Right kidney (tissue), 9 donors: Measurements from ENCODE around the gene ANKRD13B.
"Not testable (repeated sequence)": the region's sequence is repeated elsewhere in the genome, so short reads cannot be mapped to it uniquely, and the experiment has no call there.

ENCODE experiments used
- DNase-seq: peaks from one replicate; pipeline ENCODE4 v3.0.0-alpha.2; 2016
- long read RNA-seq, 8 donors: transcript quantifications; one replicate each; lab custom pipeline, GENCODE V29; 2026

The ANKRD13B gene
- long read RNA-seq, donor 1, partial matches to known transcripts: 6 of 6 reads
- long read RNA-seq, donor 1, other reads (novel, unspliced or antisense): 0 of 6 reads
- long read RNA-seq, donor 2: 0 reads
- long read RNA-seq, donor 3: 0 reads
- long read RNA-seq, donor 4: 0 reads
- long read RNA-seq, donor 5, partial matches to known transcripts: 0 of 1 reads
- long read RNA-seq, donor 5, other reads (novel, unspliced or antisense): 0 of 1 reads
- long read RNA-seq, donor 6: 0 reads
- long read RNA-seq, donor 7: 0 reads
- long read RNA-seq, donor 8, partial matches to known transcripts: 0 of 3 reads
- long read RNA-seq, donor 8, other reads (novel, unspliced or antisense): 0 of 3 reads

DNA sequence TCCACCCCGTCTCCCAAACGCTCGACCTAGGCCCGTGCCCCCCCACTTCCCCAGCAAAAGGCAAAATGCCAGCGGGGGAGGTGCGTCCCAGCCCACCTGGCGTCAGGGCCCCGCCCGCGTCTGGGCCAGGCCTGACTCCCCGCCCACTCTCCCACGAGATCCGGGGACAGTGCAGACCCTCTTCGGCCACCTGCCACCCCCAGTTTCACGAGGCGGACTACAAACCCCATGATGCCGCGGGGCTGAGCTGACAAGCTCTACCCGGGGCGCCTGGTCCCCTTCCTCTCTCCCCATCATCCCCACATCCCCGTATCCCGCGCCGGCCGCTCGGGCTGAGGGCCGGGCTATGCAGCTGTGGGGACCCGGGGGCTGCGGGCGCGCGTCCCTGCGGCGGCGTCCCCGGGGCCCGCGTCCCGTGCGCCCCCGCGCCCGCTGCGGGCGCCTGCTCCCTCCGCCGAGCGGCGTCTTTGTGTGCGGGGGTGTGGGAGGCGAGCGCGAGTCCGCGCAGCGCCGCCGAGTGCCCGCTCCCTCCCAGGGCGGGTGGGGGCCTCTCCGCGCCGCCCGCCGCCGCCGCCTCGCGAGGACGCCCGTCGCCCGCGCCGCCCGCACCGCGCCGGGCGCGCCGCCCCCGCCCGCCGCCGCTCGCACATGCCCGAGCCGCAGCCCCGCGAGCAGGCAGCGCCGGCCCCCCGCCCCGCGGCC, at the start of gene ANKRD13B:
TSS of gene ANKRD13B (plus strand) at position 283 of the 702 bp plus-strand sequence. CDS start 490 bp downstream, outside the sequence.
- no peak for DNase-seq

DNA sequence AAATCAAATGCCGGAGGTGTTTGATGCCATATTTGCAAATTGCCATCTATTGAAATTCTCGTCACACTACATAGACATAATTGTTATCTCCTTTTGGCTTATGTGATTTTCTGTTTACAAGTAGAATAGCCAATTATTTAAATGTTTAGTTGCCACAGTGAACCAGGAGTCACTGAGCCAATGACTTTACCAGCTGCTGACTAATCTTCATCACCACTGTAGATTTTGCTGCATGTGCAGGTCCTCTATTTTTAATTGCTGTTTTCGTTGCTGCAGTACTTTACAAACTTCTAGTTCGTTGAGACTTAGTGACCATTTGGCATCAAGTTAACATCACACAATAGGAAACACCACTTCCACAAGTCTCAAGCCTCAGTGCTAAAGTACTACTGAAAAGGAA, 48.9 kb upstream of the ANKRD13B start:
- no peak for DNase-seq

DNA sequence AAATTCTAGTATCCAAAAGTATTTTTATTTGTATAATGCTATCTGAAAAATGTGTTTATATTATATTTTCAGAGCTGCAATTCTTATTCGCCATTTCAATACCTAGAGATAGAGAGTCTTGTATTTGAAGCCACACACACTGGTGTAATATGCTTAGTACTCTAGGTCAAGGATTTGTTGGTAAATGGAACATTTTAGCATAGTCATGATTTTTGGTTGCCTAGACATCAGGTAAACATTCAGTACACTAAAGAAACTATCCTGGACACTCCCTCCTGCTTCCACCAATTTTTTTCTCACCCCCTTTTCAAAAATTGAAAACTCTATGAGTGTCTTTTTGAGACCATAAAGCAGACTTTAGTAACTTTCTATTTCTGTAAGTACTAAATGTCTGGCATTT, 46.8 kb upstream of the ANKRD13B start:
- no peak for DNase-seq

DNA sequence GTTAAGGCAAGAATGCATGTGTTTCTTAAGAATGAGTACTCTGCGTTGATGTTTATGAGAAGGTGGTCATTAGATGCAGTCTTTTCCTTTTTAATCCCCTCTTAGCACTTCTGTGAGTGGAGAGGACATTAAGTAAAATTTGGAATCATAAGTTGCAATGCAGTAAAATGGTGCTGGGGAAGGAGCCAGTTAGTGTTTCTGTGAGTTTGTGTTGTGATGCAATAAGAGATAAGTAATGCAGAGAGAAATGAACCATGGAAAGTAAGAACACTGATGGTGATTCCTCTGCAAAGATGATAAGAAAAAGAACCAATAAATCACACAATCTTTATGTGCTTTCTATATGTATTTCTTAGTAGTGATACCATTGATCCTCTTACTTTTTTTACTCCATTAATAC, 46.1 kb upstream of the ANKRD13B start:
- no peak for DNase-seq

DNA sequence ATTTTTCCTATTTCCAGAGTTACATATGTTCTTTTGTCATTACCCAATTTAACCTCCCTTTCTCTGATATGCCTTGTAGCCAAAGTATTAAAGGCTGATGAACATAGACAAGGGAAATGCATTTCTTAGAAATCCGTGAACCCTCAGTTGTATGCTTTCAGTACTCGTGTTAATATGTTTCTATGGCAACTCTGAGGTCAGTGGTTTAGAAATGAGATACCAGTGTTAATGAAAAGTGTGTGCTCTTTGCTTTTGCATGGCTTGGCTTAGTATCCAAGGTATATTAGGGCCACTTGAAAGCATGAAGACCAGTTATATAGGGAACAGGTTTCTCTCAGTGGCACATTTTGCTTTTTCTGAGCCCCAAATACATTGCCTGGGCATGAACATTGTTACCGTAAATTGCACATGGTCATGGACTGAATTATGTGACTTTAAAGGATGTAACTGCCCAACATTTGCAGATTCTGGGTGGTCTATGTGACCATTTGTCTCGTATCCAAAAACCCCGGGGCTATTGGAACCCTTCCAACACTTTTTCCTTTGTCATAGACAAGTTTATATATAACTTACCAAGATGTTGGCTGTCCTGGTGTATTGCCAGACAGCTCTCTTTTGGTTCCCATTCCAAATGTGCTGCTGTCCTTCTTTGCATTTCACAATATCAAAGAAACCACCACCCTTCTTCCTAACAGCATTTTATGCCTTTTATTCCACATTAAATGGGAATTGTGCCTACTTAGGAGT, 43.6 kb upstream of the ANKRD13B start:
- no peak for DNase-seq

DNA sequence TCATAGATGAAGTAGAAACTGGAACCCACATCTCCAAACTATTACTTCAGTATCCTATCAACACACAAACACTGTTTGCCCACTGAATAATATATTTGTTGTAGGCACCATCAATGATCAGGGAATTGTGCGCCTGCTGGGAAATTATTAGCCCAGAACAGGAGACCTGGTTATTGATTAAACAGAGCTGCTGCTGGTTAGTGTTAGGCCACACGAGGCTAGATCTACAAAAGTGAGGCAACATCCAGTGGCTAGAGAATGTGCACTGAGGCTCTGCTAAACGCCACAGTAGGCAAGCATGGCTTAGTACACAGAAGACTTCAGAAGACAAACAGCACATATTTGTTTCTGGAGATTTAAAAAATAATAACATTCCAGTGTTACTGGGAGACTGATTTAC, 37.1 kb upstream of the ANKRD13B start:
- no peak for DNase-seq

DNA sequence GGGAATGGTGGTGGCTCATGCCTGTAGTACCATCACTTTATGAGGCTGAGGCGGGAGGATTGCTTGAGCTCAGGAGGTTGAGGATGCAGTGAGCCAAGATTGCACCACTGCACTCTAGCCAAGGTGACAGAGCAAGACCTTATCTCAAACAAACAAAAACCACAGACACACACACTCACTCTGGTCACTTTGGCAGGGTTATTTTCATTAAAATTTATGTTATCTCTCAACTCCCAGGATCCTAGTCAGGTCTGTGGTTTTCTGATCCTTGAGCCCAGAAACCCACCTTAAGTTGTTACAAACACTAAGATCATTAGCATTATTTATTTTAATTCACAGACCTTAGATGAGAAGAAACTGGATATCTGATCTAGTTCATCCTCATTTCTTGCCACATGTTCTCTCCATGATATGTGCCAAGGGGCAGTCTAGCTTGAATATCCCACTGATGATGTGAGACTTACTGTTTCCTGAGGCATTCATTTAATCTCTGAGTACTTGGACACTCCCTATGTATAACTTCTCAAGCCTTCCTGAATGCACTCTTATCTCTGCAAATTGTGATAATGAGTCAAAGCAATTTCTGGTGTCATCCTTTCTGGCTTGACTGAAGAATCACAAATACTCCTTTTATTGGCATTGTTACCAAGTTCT, 35.7 kb upstream of the ANKRD13B start:
- no peak for DNase-seq

DNA sequence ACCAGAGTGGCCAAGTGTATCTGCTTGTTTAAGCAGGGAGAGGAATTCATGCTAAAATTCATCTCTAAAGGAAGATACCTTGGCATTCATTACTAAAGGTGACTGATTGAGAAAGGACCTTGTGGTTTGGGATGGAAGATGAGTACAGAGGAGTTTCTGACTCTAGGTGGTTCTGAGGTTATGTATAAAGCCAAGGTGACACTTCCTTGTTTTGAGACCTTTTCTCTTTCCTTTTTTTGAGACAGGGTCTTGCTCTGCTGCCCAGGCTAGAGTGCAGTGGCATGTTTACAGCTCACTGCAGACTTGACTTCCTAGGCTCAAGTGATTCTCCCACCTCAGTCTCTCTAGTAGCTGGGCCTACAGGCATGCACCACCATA, 35.2 kb upstream of the ANKRD13B start:
- DNase-seq: no peak

DNA sequence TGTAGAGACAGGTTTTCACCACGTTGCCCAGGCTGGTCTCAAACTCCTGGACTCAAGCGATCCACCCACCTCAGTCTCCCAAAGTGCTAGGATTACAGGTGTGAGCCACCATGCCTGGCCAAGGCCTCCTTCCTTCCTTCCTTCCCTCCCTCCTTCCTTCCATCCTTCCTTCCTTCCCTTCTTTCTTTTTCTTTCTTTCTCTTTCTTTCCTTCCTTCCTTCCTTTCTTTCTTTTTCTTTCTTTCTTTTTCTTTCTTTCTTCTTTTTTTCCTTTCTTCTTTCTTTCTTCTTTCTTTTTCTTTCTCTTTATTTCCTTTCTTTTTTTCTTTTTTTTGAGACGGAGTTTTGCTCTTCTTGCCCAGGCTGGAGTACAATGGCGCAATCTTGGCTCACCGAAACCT, 34.8 kb upstream of the ANKRD13B start:
- DNase-seq: not testable (repeated sequence)

DNA sequence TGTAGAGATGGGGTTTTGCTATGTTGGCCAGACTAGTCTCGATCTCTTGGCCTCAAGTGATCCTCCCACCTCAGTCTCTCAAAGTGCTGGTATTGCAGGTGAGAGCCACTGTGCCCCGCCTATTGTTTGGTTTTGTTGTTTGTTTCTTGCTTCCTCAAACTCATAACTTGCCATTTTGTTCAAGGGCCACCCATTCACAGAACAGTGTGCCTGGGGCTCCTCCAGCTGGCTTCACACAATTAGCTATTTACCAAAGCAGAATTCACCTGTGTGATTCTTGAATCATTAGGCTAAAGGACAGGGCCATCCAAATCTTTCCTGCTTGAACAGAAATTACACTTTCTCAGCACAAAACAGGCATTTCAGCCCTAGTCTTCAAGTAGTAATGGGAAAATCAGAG, 33.3 kb upstream of the ANKRD13B start:
- no peak for DNase-seq

DNA sequence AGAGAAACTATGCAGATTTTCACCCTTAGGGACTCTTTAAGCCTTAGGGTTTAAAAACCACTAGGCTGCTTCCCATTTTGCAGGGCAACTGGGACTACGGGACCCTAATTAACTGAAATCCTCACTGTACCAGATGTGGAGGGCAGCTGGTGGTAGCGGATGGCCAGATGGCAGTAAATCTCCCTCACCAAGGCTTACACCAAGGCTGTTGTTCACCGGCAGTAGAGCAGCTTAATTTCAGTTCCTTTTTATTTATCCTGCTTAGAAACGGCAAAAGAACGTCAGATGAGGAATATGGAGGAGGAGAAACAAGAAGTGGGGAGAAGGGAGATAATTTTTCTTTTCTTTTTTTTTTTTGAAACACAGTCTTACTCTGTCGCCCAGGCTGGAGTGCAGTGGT, 32.6 kb upstream of the ANKRD13B start:
- DNase-seq: no peak

DNA sequence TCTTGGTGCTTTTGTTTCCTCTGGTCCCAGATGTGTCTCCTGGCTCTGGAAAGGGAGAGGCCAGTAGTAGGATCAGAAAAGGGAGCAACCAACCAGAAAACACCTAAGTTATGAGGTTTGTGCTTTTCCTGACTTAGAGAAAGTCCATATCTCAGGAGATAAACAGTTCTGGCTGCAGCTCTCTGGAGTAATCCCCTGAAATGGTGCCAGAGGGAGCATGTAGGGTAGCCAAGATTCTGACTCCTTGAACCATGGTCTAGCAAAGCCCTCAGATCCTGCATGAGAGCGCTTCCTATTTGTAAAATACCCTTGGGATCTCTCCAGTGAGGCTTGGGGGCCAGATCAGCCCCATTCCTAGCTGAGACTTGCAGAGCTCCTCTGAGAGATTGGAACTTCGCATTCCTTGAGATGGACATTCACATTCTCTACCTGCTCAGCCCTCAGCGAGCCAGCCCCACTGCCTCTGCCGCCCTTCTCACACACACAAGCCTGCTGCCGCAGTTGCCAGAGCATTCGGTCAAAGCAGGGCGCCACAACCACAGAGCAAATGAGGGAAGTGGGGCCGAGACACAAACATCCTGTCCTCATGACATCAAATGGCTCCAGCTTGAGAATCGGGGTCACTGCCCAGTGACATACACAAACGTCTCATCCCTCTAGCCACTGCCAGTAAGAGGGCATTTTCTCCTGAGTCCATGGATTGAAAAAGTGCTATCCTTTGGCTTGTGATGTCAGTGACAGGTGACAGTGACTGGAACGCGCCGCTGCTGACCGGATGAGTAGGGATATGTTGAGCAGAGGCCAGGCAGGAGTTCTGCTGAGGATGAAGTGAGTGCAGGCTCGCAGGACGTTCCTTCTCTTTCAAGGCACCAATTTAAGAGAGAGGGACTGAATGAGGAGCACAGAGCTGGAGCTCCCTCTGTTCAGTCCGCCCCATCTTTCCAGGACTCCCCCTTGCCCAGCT, 31.1 kb upstream of the ANKRD13B start:
- DNase-seq: no peak

DNA sequence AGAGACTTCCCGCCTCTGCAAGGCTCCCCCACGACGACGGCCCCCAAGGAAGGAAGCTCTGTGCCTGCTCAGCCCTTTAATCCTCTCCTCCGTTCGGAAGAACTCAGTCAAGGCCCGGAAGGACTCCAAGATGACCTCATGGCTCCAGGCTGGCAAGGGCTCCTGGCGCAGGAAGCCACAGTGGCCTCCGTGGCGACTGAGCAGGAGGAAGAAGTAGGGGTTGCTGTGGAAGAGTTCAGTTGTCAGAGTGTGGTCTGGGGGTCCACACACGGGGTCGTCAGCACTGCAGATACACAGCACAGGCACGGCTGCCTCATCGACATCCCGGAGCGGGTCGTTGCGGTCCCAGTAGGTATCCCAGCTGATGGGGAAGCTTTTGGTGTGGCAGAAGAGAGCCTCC, 30.3 kb upstream of the ANKRD13B start:
- no peak for DNase-seq

DNA sequence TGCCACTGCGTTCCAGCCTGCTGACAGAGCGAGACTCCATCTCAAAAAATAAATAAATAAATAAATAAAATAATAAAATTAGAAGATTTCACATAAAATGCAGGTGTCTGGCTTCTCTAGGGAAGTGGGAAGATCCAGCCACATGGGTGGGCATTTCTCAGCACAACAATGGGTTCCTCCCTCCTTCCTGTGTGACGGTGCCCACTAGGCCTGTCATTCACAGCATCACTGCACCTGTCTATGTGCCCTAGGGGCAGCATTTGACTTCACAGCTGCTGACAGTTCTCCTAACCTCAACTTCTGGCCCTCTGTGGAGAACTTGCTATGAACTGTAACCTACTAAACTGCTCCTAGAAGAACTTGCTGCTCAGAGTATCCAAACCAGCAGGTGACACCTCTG, 29.1 kb upstream of the ANKRD13B start:
- DNase-seq: no peak

DNA sequence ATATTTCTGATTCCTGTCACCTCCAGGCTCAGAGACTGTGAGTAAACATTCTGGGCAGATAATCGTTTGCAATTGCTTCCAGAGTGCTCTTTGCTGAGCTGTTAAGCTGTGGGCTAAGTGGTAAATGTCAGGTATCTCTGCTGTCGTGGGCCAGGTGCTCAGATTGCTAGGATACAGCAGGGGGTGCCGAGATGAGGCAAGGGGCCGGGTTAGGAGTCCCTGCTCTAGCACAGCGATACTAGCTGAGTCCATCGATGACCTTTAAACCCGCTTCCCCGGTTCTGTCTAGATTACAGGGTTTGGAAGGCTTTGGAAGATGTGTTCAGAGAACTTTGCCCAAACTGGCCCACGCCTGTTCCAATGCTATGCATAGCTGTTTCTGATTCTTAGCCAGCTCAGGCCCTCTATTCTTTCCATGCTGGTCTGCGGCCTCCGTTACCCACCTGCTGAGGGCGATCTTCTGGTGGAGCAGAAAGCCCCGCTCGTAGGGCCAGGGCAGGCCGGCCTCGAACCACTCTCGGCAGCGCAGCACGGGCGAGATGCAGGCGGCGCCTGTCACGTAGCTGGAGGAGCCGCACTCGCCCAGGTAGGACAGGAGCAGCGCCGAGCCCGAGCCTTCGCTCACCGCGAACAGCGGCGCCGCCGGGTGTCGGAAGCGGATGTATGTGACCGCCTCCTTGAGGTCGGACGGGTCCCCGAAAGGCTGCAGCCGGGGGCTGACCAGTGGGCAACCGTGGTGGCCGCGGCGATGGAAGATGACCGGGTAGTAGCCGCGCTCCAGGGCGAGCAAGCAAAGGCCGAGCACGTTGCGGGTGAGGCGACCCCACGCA, 27.1 kb upstream of the ANKRD13B start:
- DNase-seq: no peak

DNA sequence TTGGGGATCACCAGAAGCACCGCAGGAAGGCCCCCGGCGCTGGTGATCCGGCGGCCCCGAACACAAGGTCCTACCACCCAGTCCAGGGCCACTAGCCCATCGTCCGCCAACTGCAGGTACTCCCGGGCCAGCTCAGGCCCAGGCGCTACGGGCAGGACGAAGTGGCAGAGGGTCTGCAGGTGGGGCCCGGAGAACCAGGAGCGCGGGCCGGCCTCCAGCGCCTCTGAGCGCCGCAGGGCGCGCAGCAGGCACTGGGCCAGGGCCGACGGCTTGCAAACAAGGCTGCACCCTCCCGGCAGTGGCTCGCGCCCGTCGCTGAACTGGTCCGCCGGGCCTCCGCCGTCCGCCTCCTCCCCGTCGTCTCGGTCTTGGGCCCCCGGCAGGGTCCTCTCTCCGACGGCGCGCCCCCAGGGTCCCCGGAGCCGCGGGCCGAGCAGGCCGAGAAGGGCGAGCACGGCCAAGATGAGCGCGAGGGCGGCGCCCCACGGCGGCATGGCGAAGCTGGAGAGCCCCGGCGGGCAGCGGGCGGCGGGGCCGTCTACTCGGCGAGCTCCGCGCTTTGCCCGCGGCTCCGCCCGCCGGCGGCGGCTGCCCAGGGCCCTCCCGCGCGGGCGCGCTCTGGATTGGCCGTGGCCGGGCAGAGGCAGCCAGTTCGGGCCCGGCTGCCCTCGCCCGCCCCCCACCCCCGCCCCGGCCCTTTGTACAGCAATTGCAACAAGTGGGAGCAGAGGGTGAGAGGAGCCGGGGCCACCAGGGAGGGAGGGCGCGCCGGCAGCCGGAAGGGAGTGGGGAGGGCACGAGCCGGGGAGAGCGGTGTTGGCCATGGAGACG, 26.2 kb upstream of the ANKRD13B start, which contains the start of gene ABHD15:
TSS of gene ABHD15 (minus strand) at position 565 of the 831 bp plus-strand sequence. CDS start at position 494, 71 bp downstream.
- peak; percentile 88 for DNase-seq

DNA sequence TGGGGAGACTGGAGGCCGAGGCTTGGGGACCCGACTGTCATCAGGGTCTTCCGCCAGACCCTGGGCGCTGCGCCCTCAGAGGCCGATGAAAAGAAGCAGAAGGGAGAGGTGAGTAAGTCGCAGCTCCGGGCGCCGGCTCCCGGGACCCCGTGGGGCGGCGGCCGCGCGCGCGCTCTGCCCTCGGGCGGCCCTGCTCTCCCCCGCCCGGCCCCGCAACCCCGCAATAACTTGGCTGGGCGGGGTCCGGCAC, 25.7 kb upstream of the ANKRD13B start:
- DNase-seq: peak; percentile 70

DNA sequence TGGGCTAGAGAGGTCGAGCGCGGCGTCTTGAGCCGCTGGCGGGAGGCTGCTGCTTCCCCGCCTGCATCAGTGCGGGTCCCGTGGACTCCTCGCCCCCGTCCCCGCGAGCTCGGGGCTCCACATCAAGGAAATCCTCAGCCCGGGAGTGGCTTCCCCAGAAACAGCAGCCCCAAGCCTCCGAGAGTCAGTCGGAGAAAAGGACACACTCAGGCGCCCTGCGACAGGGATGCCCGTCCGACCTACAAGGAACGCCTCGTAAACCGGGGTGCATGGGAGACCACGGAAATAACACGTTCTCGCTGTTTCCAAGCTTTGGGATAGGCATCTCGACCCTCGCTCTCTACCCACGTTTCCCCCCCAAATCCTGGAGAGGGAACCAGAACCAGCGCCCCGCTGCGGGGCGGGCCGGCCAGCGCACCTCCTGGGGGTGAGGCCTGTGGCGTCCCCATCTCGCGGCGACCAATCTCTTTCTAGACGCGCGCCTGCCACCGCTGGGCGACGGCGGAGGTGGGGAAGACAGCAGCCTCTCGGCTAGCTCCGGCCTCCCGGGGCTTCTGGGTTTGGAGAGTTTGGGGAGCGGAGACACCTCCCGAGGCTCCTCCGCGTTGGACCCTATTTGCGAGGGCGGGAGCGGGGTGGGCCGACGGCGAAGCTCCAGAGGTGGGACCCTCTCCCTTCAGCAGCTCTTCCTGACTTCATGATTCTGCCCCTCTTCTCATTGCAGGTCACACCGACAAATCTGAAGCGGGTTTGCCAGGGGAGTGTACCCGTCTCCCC, 25.2 kb upstream of the ANKRD13B start:
- peak; percentile 91 for DNase-seq
